VCaP (cell line): ENCODE measurements around the gene ALDH1B1.

ENCODE experiments used
- H3K27ac ChIP-seq: fragments of 450-650 bp; 2 replicates; pipeline ENCODE4 v1.5.1; 2017
- TF ChIP-seq, protein P1 (sequence below): fragments of 450-650 bp; conservative IDR thresholded peaks from 2 replicates; pipeline ENCODE4 v1.5.1; 2017; ENCODE audit warnings: mild to moderate bottlenecking, moderate library complexity

ALDH1B1 gene

DNA sequence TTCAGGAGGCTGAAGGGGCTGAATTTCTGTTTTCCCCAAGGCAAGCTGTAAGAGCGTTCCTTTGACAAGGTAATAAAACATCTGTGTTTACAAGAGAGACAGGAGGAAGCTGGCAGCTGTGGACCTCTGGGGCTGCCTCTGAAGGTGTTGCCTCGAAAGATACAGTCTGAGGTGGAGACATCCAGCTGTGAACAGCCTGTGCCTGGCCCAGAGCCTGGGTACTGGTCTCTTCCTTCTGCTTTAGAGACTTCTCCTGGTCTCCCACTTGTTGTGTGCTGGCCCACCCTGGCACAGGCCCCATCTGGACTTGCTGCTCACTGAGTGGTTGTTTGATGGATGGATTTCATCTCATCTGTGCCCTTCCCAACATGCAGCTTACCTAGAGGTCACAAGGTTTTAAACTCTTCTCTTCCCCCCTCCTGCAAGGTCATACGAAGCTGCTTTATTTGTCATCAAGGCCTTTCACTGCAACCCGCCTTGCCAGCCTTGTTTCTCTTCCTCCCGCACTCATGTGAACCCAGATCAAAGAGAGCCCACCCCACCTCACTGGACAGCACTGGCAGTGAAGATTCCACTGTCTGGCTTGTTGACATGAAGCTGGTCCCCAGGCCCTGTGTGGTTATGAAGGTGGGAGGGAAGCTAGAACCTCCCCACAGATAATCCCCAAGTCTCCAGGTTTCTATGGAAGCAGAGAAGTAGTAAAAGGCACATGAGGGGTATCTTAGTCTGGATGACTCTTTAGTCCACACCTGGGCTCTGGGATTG lies 35.0 kb upstream of the ALDH1B1 start:
- TF ChIP-seq, protein P1, sequence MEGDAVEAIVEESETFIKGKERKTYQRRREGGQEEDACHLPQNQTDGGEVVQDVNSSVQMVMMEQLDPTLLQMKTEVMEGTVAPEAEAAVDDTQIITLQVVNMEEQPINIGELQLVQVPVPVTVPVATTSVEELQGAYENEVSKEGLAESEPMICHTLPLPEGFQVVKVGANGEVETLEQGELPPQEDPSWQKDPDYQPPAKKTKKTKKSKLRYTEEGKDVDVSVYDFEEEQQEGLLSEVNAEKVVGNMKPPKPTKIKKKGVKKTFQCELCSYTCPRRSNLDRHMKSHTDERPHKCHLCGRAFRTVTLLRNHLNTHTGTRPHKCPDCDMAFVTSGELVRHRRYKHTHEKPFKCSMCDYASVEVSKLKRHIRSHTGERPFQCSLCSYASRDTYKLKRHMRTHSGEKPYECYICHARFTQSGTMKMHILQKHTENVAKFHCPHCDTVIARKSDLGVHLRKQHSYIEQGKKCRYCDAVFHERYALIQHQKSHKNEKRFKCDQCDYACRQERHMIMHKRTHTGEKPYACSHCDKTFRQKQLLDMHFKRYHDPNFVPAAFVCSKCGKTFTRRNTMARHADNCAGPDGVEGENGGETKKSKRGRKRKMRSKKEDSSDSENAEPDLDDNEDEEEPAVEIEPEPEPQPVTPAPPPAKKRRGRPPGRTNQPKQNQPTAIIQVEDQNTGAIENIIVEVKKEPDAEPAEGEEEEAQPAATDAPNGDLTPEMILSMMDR: no peak
- no peak overlapping the region for H3K27ac ChIP-seq

DNA sequence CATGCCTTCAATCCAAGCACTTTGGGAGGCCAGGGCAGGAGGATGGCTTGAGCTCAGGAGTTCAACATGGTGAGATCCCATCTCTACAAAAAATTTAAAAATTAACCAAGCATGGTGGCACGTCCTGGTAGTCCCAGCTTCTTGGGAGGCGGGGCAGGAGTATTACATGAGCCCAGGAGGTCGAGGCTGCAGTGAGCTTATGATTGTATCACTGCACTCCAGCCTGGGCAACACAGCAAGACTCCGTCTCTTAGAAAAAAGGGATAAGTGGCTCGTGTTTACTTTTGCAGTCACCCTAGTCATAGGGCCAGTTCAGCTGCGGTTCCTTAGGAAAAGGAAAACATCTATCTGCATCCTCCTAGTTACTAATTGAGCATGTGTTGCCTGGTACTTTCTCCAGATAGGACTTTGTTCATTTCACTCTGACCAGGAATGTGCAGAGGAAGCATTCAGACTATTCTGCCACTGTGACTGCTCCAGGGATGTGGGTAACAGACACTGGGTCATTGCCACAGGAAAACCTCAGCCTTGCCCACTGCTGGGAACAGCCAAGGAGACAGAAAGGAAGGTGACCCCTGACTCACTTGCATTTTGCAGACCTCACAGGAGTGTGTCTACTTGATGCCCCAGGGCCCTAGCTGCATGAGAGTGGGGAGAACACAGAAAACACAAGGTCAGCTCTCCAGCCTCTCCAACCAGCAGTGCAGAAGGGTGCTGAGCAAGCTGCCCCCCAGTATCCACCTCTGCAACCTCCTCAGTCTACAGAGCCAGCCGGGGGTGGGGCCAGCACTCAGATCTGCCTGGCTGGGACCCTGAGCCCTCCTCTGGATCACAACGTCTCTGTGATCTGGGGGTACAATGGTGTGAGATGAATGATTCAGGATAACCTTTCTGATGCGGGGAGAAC lies 33.9 kb upstream of the ALDH1B1 start:
- H3K27ac ChIP-seq: no peak overlapping the region
- TF ChIP-seq, protein P1: no peak

DNA sequence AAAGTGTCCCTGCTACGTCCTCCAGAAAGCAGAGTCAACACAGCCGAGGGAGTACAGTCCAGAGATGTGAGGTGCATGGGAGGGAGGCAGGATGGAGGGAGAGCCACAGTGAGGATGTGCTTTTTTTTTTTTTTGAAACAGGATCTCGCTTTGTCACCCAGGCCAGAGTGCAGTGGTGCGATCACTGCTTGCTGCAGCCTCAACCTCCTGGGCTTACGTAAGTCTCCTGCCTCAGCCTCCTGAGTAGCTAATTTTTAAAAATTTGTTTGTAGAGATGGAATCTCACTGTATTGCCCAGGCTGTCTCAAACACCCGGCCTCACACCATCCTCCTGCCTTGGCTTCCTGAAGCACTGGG lies 33.2 kb upstream of the ALDH1B1 start:
- TF ChIP-seq, protein P1: no peak
- no peak overlapping the region for H3K27ac ChIP-seq

DNA sequence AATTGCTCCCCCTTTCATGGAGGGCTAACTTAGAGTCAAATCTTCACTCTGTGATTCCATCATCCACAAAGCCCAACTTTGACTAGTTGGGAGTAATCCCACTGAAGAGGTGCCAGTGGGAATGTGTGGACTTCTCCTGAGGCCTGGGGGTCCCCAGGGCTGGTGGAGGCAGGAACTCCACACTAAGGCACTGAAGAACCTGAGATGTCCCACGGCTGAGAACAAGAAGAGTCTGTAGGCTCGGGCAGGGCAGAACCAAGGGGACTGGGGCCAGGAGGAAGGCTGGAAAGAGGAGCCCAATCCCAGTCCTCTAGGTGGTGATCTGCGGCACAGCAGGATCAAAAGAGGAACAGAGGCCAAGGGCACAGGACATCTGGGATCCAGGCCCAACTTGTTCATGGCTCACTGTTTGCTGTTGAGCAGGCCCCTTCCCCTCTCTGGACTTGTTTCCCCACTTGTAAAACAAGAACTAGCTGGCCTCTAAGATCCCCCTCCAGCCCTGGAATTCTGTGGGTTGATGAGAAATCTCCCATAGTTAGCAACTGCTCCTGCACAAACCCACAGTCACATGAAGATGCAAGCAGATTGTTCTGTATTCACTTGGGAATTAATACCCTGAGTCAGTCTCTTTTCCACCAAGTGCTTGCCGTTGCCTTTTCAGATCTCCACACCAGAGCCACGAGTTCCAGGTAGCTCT lies 32.7 kb upstream of the ALDH1B1 start:
- TF ChIP-seq, protein P1: no peak
- H3K27ac ChIP-seq: no peak overlapping the region

DNA sequence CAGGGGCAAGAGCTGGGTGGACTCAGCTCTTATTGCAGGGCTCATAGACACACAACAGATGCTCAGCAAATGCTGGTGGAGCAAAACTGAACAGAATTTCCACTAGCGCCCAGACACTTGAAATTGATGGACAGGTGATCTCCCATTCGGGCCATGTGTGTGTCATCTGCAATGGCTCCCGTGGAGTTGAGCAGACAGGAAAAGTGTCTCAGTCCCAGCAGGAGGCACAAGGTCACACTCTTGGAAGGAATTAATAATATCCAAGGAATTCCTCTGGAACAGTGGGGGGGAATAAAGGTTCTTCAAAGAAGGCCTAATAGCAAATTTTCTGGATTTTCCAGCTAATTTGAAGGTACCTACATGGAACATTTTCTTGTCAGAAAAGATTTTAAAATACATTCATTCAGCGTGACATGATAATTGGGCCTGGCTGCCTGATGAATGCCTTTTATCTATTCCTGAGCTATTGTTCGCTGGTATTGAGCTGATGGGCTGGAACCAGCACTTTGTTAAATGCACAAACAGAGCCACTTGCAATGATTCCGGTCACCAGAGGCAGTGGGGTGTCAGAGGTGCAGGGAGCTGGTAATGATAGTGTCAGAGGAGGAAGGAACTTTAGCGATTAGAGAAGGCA lies 31.5 kb upstream of the ALDH1B1 start:
- TF ChIP-seq, protein P1: no peak
- no peak overlapping the region for H3K27ac ChIP-seq

DNA sequence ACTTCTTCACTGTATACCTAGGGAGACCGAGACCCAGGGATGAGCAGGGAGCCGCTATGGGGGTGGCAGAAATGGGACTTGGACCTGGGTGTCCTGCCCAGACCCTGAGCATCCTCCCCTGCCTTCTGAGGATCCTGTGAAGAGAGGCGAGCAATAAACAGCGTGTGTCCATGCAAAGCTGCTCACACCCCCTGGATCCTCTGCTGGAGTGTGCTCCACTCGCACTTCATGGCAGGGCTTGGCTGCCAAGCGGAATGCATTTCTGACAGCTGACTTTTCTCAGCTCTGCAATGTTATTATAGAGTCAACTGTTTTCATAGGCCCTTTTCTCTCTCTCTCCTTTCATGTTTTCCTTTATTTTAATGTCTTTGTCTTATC lies 31.0 kb upstream of the ALDH1B1 start:
- no peak overlapping the region for H3K27ac ChIP-seq
- TF ChIP-seq, protein P1: no peak
